Loucy (cell line): ENCODE data around the gene LIMA1.
A peak's percentile ranks its signal among the peaks of the same experiment; 100 is the strongest.
"Not testable (repeated sequence)": the region's sequence is repeated elsewhere in the genome, so short reads cannot be mapped to it uniquely, and the experiment has no call there.

Source experiments
- H2AFZ ChIP-seq: fragments of 200-600 bp; sonication (generic); 2 replicates; pipeline ENCODE4 v1.6.0; 2016; ENCODE audit warnings: antibody characterized with exemption, mild to moderate bottlenecking, low read length, moderate library complexity
- H3F3A ChIP-seq: fragments of 200-600 bp; 2 replicates; pipeline ENCODE4 v1.6.0; 2016; ENCODE audit warnings: antibody characterized with exemption, low read depth, mild to moderate bottlenecking
- H3K27me3 ChIP-seq: fragments of 200-600 bp; sonication (generic); 2 replicates; pipeline ENCODE4 v1.6.1; 2014; ENCODE audit warnings: low read length, mild to moderate bottlenecking; ENCODE audit not compliant: insufficient read depth, poor library complexity, severe bottlenecking
- H3K36me3 ChIP-seq: fragments of 200-600 bp; sonication (generic); 2 replicates; pipeline ENCODE4 v1.6.1; 2016; ENCODE audit warnings: low read length; ENCODE audit not compliant: insufficient read depth
- H3K4me1 ChIP-seq: fragments of 200-600 bp; sonication (generic); 2 replicates; pipeline ENCODE4 v1.5.1; 2014; ENCODE audit warnings: low read length, mild to moderate bottlenecking; ENCODE audit not compliant: insufficient read depth, poor library complexity, severe bottlenecking
- H3K4me2 ChIP-seq: fragments of 200-600 bp; sonication (generic); 2 replicates; pipeline ENCODE4 v1.6.0; 2014; ENCODE audit warnings: antibody characterized with exemption, low read length, low read depth, mild to moderate bottlenecking; ENCODE audit not compliant: poor library complexity, severe bottlenecking
- H3K4me3 ChIP-seq: fragments of 200-600 bp; sonication (generic); 2 replicates; pipeline ENCODE4 v1.5.1; 2014; ENCODE audit warnings: low read length, mild to moderate bottlenecking, mixed read lengths; ENCODE audit not compliant: poor library complexity, severe bottlenecking
- H3K79me2 ChIP-seq: fragments of 200-600 bp; sonication (generic); 2 replicates; pipeline ENCODE4 v1.6.1; 2014; ENCODE audit warnings: low read length; ENCODE audit not compliant: insufficient read depth
- H3K9ac ChIP-seq: fragments of 200-600 bp; sonication (generic); 2 replicates; pipeline ENCODE4 v1.6.0; 2014; ENCODE audit warnings: mild to moderate bottlenecking, low read depth, low read length, moderate library complexity; ENCODE audit not compliant: poor library complexity, severe bottlenecking
- H3K9me2 ChIP-seq: fragments of 200-600 bp; sonication (generic); replicated peaks from 2 replicates; pipeline ENCODE4 v1.6.1; 2016; ENCODE audit warnings: low read depth, low read length, mixed read lengths
- H3K9me3 ChIP-seq: fragments of 200-600 bp; sonication (generic); 2 replicates; pipeline ENCODE4 v1.6.1; 2014; ENCODE audit warnings: mild to moderate bottlenecking, antibody characterized with exemption, low read length, low read depth; ENCODE audit not compliant: insufficient read depth
- H4K20me1 ChIP-seq: fragments of 200-600 bp; sonication (generic); 2 replicates; pipeline ENCODE4 v1.6.0; 2014; ENCODE audit warnings: antibody characterized with exemption, low read length, mild to moderate bottlenecking; ENCODE audit not compliant: insufficient read depth, poor library complexity, severe bottlenecking
- EZH2phosphoT487 ChIP-seq: fragments of 200-600 bp; IDR thresholded peaks from 2 replicates; pipeline ENCODE4 v1.6.1; 2018; ENCODE audit warnings: antibody characterized with exemption, mild to moderate bottlenecking, moderate library complexity, borderline replicate concordance
- TF ChIP-seq, protein P1 (sequence below): fragments of 200-600 bp; sonication (generic); conservative IDR thresholded peaks from 2 replicates; pipeline ENCODE4 v1.5.1; 2014; ENCODE audit warnings: mild to moderate bottlenecking, antibody characterized with exemption, low read length

LIMA1 gene

GRCh38 chr12:50220363-50220995 lies 62.8 kb downstream of the LIMA1 start:
- H3F3A ChIP-seq = peaks cover 4% of the 10 kb centered on the region; the same call in 1 of the 2 replicates
- H3K27me3 ChIP-seq = no peaks in the 10 kb centered on the region
- no peaks in the 10 kb centered on the region for H4K20me1 ChIP-seq
- peaks cover 21% of the 10 kb centered on the region for H3K79me2 ChIP-seq
- peak overlapping the region; percentile 56 for H2AFZ ChIP-seq
- H3K9ac ChIP-seq = peak overlapping the region; percentile 78
- no peaks in the 10 kb centered on the region for H3K9me2 ChIP-seq
- H3K4me3 ChIP-seq = peak overlapping the region; percentile 71
- peaks cover 48% of the 10 kb centered on the region for H3K4me1 ChIP-seq
- H3K36me3 ChIP-seq = no peaks in the 10 kb centered on the region
- H3K9me3 ChIP-seq = no peaks in the 10 kb centered on the region
- H3K4me2 ChIP-seq = peak overlapping the region; percentile 86
- no peak for TF ChIP-seq EZH2phosphoT487
- TF ChIP-seq, protein P1, sequence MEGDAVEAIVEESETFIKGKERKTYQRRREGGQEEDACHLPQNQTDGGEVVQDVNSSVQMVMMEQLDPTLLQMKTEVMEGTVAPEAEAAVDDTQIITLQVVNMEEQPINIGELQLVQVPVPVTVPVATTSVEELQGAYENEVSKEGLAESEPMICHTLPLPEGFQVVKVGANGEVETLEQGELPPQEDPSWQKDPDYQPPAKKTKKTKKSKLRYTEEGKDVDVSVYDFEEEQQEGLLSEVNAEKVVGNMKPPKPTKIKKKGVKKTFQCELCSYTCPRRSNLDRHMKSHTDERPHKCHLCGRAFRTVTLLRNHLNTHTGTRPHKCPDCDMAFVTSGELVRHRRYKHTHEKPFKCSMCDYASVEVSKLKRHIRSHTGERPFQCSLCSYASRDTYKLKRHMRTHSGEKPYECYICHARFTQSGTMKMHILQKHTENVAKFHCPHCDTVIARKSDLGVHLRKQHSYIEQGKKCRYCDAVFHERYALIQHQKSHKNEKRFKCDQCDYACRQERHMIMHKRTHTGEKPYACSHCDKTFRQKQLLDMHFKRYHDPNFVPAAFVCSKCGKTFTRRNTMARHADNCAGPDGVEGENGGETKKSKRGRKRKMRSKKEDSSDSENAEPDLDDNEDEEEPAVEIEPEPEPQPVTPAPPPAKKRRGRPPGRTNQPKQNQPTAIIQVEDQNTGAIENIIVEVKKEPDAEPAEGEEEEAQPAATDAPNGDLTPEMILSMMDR = no peak

DNA sequence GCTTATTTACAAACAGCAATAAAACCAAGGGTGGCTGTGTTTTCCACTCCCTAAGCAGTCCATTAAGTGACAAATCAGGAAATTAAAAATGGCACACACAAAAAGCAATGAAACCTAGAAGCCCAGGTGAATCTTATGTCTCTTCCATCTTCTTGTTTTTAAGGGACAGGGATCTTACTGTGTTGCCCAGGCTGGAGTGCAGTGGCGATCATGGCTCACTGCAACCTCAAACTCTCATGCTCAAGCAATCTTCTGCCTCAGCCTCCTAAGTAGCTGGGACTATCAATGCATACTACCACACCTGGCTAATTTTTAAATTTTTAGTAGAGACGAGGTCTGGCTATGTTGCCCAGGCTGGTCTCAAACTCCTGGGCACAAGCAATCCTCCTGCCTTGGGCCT lies 63.8 kb downstream of the LIMA1 start:
- peaks cover 47% of the 10 kb centered on the region for H3K4me1 ChIP-seq
- no peaks in the 10 kb centered on the region for H3K27me3 ChIP-seq
- peak overlapping the region; percentile 86 for H3K4me2 ChIP-seq
- peaks cover 4% of the 10 kb centered on the region; the same call in 1 of the 2 replicates for H3F3A ChIP-seq
- no peaks in the 10 kb centered on the region for H3K9me2 ChIP-seq
- no peaks in the 10 kb centered on the region for H3K36me3 ChIP-seq
- H3K9me3 ChIP-seq = no peaks in the 10 kb centered on the region
- H2AFZ ChIP-seq = no peak overlapping the region
- H3K9ac ChIP-seq = peak overlapping the region; percentile 78
- peaks cover 28% of the 10 kb centered on the region for H3K79me2 ChIP-seq
- no peaks in the 10 kb centered on the region for H4K20me1 ChIP-seq
- no peak for TF ChIP-seq EZH2phosphoT487
- TF ChIP-seq, protein P1 = no peak
- H3K4me3 ChIP-seq = peak overlapping the region; percentile 39

GRCh38 chr12:50219001-50219400 lies 64.3 kb downstream of the LIMA1 start:
- Histone ChIP-seq H3K4me3 (peak overlapping the region; percentile 28), H3K4me2 (peak overlapping the region; percentile 36), H3K4me1 (peaks cover 41% of the 10 kb centered on the region), H3K79me2 (peaks cover 28% of the 10 kb centered on the region)
- H3K9me3 ChIP-seq, H4K20me1 ChIP-seq, H3K9me2 ChIP-seq, H3K27me3 ChIP-seq, H3K9ac ChIP-seq, H3F3A ChIP-seq, H2AFZ ChIP-seq, H3K36me3 ChIP-seq: not testable (repeated sequence)

DNA sequence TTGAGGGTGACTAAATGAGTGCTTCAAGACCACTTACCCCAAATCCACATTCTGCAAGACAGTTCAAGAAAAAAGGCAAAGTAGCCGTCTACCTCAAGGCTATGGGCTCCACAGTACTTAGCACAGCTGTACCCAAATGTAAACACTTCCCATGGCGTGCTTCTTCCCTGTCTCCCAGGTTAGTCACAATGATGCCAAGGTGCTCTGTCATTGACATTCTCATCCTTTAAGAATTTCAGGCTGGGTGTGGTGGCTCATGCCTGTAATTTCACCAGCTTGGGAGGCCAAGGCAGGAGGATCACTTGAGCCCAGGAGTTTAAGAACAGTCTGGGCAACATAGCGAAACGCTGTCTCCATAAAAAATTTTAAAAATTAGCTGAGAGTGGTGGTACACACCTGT lies 64.9 kb downstream of the LIMA1 start:
- peaks cover 28% of the 10 kb centered on the region for H3K79me2 ChIP-seq
- no peaks in the 10 kb centered on the region for H3K9me3 ChIP-seq
- no peak overlapping the region for H3K9ac ChIP-seq
- peaks cover 40% of the 10 kb centered on the region for H3K4me1 ChIP-seq
- peak overlapping the region; percentile 36 for H3K4me2 ChIP-seq
- peaks cover 4% of the 10 kb centered on the region; the same call in 1 of the 2 replicates for H3F3A ChIP-seq
- peak overlapping the region; percentile 28 for H3K4me3 ChIP-seq
- H4K20me1 ChIP-seq = no peaks in the 10 kb centered on the region
- no peaks in the 10 kb centered on the region for H3K27me3 ChIP-seq
- no peak overlapping the region for H2AFZ ChIP-seq
- H3K36me3 ChIP-seq = no peaks in the 10 kb centered on the region
- no peaks in the 10 kb centered on the region for H3K9me2 ChIP-seq
- TF ChIP-seq, protein P1 = no peak
- no peak for TF ChIP-seq EZH2phosphoT487
